Aorta (tissue), 5 donors: ENCODE data around the gene COL4A2. TPM values are rescaled to one million over a fixed set of nuclear protein-coding genes. Genes with fewer than 3 reads are reported as not detected.

ENCODE experiments used
- ATAC-seq: fragments of 200-7000 bp; cut with Tn5 transposase; one replicate; pipeline ENCODE4 v1.9.1; 2022; ENCODE audit warnings: moderate library complexity; ENCODE audit not compliant: low FRiP score
- DNase-seq, 2 donors: peaks; one replicate each; pipeline ENCODE4 v3.0.0-alpha.2; 2020
- H3K27ac ChIP-seq, 2 donors: one replicate each; pipeline ENCODE4 v1.5.1; 2013; ENCODE audit warnings: low read length in 2 of 2, mild to moderate bottlenecking in 2 of 2, moderate library complexity in 2 of 2, control low read depth in 1 of 2, inconsistent platforms in 1 of 2, low read depth in 1 of 2
- H3K27me3 ChIP-seq, 2 donors: one replicate each; pipeline ENCODE4 v1.6.1; 2013; ENCODE audit warnings: control low read depth in 1 of 2, low read length in 1 of 2, mild to moderate bottlenecking in 1 of 2, moderate library complexity in 1 of 2; ENCODE audit not compliant: insufficient read depth in 2 of 2, control insufficient read depth in 1 of 2
- H3K36me3 ChIP-seq, 2 donors: one replicate each; pipeline ENCODE4 v1.6.1; 2013; ENCODE audit warnings: control low read depth in 1 of 2, low read length in 1 of 2, mild to moderate bottlenecking in 1 of 2; ENCODE audit not compliant: insufficient read depth in 2 of 2, control insufficient read depth in 1 of 2
- H3K4me1 ChIP-seq, 2 donors: one replicate each; pipeline ENCODE4 v1.6.1; 2013; ENCODE audit warnings: low read length in 2 of 2, control low read depth in 1 of 2, mild to moderate bottlenecking in 1 of 2, moderate library complexity in 1 of 2; ENCODE audit not compliant: insufficient read depth in 2 of 2, control insufficient read depth in 1 of 2
- H3K4me3 ChIP-seq, 2 donors: one replicate each; pipeline ENCODE4 v1.5.1; 2013; ENCODE audit warnings: low read length in 2 of 2, control low read depth in 1 of 2, mild to moderate bottlenecking in 1 of 2
- H3K9me3 ChIP-seq: one replicate; pipeline ENCODE4 v1.6.1; 2013; ENCODE audit warnings: mild to moderate bottlenecking, low read length; ENCODE audit not compliant: control insufficient read depth
- WGBS, 2 donors: extraction: QIAGEN DNeasy Blood & Tissue Kit; methylation state at CpG; one replicate each; pipeline ENCODE4 v1.1.7; 2013; 5-methylcytosine and 5-hydroxymethylcytosine counted together
- intact Hi-C, 2 donors: fragments of 100-400 bp; cut with DNase I; formaldehyde crosslinking; loops; one replicate each; pipeline versions ENCODE4 v1.14.2 to v1.15.0; 2022
- polyA plus RNA-seq, 2 donors: library from polyadenylated mRNA; stranded (reverse); fragments of 200-250 nt; gene quantifications; one replicate each; pipeline ENCODE4 v1.2.3, GENCODE V29; 2013
- total RNA-seq, 2 donors: library from RNA; stranded (reverse); fragmentation: NEBNext Ultra II Directional; extraction: Animal tissue kit (Norgen Biotek cat#: 25700); gene quantifications; one replicate each; pipeline ENCODE4 v1.2.1, GENCODE V29; 2021
- donor health status: healthy with polysubstance abuse.
- donor health status: Bipolar disorder and iron deficiency.
- donor health status: DM: no; HTN: no; CAD: no.
- donor health status: DM: no; HTN: no; CAD: no.
- donor health status: DM: yes; HTN: yes; CAD: no.

The COL4A2 gene
- total and polyA plus RNA-seq, 4 donors: 117 to 1,110 (median 681) TPM

- ATAC-seq (no peak), DNase-seq (no peak)
- H3K27me3 ChIP-seq: no peaks in the 10 kb centered on the region
- H3K36me3 ChIP-seq: no peaks in the 10 kb centered on the region
- intact Hi-C loops: no loop called here
- peaks cover 0 to 2% of the 10 kb centered on the region in 2 donors for H3K4me1 ChIP-seq
- H3K27ac ChIP-seq: peak overlapping the region in 1 of 2 donors; percentile 59
- WGBS, 2 donors: 77 to 82% methylated on average over 11 of the region's 11 CpGs
- H3K4me3 ChIP-seq: no peak overlapping the region
- no peaks in the 10 kb centered on the region for H3K9me3 ChIP-seq
These were observed 114.8 kb downstream of the COL4A2 start for GRCh38 chr13:110421696-110422385.

- ATAC-seq (no peak), DNase-seq (no peak)
- Histone ChIP-seq H3K4me1 (peaks cover 0 to 2% of the 10 kb centered on the region in 2 donors), H3K36me3 (no peaks in the 10 kb centered on the region), H3K9me3 (no peaks in the 10 kb centered on the region), H3K27ac (peak overlapping the region; percentile 50 to 77), H3K4me3 (no peak overlapping the region), H3K27me3 (no peaks in the 10 kb centered on the region)
- intact Hi-C loops: no loop called here
- 40 to 45% methylated on average over 12 of the region's 12 CpGs for WGBS, 2 donors
These were observed 116.0 kb downstream of the COL4A2 start for GRCh38 chr13:110422913-110423688.

- Histone ChIP-seq H3K27ac (peak overlapping the region; percentile 1 to 50), H3K4me1 (peaks cover 0 to 2% of the 10 kb centered on the region in 2 donors), H3K36me3 (peaks cover 0 to 3% of the 10 kb centered on the region in 2 donors), H3K4me3 (no peak overlapping the region), H3K9me3 (no peaks in the 10 kb centered on the region), H3K27me3 (no peaks in the 10 kb centered on the region)
- 82 to 91% methylated on average over 11 of the region's 11 CpGs for WGBS, 2 donors
- ATAC-seq: no peak
- no peak for DNase-seq
- intact Hi-C loops: no loop called here
These were observed 116.7 kb downstream of the COL4A2 start for GRCh38 chr13:110423689-110424302.

GRCh38 chr13:110424569-110425443 lies 117.7 kb downstream of the COL4A2 start:
- H3K27ac ChIP-seq: peak overlapping the region in 1 of 2 donors; percentile 61
- 41 to 49% methylated on average over 26 of the region's 26 CpGs for WGBS, 2 donors
- H3K27me3 ChIP-seq: no peaks in the 10 kb centered on the region
- no peak overlapping the region for H3K4me3 ChIP-seq
- intact Hi-C loops: no loop called here
- ATAC-seq: no peak
- H3K36me3 ChIP-seq: peaks cover 0 to 3% of the 10 kb centered on the region in 2 donors
- DNase-seq: no peak
- H3K4me1 ChIP-seq: peaks cover 0 to 2% of the 10 kb centered on the region in 2 donors
- no peaks in the 10 kb centered on the region for H3K9me3 ChIP-seq

GRCh38 chr13:110425444-110425780 lies 118.3 kb downstream of the COL4A2 start:
- Histone ChIP-seq H3K27ac (peak overlapping the region; percentile 2 to 28), H3K9me3 (no peaks in the 10 kb centered on the region), H3K4me3 (no peak overlapping the region), H3K4me1 (peaks cover 0 to 2% of the 10 kb centered on the region in 2 donors), H3K36me3 (peaks cover under 1 to 3% of the 10 kb centered on the region in 2 donors), H3K27me3 (no peaks in the 10 kb centered on the region)
- 7 to 9% methylated on average over 8 of the region's 8 CpGs for WGBS, 2 donors
- no peak for DNase-seq
- intact Hi-C loops: no loop called here
- no peak for ATAC-seq

GRCh38 chr13:110426735-110427134 lies 119.7 kb downstream of the COL4A2 start:
- H3K4me3 ChIP-seq: no peak overlapping the region
- 24 to 35% methylated on average over 4 of the region's 4 CpGs for WGBS, 2 donors
- H3K27me3 ChIP-seq: no peaks in the 10 kb centered on the region
- peaks cover 0 to 2% of the 10 kb centered on the region in 2 donors for H3K4me1 ChIP-seq
- intact Hi-C loops: no loop called here
- no peaks in the 10 kb centered on the region for H3K9me3 ChIP-seq
- ATAC-seq: no peak
- no peak for DNase-seq
- H3K27ac ChIP-seq: peak overlapping the region in 1 of 2 donors; percentile 20
- peaks cover 3 to 6% of the 10 kb centered on the region in 2 donors for H3K36me3 ChIP-seq

GRCh38 chr13:110428313-110428712 lies 121.2 kb downstream of the COL4A2 start:
- Histone ChIP-seq H3K9me3 (no peaks in the 10 kb centered on the region), H3K4me3 (no peak overlapping the region), H3K27ac (peak overlapping the region in 1 of 2 donors; percentile 58), H3K27me3 (no peaks in the 10 kb centered on the region), H3K36me3 (peaks cover 3 to 8% of the 10 kb centered on the region in 2 donors), H3K4me1 (no peaks in the 10 kb centered on the region)
- ATAC-seq (no peak), DNase-seq (no peak)
- 78 to 81% methylated on average over 13 of the region's 13 CpGs for WGBS, 2 donors
- intact Hi-C loops: no loop called here
